ENCODE measurements around the gene RILPL1.

DNA sequence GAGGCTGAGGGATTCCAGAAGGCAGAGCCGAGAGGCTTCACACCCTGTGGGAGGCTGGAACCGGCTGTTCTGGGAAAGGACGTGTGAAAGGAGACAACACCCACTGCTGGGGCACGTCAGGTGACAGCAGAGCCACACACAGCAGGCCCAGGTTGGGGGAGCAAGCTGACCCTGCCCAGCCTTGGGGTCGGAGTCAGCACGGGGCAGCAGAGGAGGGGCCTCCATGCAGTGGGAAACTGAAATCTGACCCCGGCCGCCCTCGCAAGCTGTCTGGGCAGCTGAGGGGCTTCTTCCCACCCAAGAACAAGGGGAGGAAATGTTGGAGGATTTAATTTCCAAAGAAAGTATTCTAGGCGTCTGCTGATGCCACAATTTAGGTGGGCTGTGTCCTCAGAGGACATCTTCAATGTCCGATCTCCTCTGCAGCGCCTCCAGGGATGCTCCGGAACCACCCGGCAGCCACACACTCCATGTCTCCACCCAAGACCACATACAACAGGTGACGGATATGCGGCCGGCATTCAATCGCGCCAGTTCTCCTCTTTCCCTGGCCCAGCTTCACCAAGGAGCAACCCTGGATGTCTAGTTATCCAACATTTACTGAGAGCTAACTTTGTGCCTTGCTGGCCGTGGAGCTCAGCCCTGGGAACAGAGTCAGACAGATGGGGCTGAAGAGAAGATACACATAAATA lies 44.8 kb downstream of the RILPL1 start:
- TF ChIP-seq, protein P1, sequence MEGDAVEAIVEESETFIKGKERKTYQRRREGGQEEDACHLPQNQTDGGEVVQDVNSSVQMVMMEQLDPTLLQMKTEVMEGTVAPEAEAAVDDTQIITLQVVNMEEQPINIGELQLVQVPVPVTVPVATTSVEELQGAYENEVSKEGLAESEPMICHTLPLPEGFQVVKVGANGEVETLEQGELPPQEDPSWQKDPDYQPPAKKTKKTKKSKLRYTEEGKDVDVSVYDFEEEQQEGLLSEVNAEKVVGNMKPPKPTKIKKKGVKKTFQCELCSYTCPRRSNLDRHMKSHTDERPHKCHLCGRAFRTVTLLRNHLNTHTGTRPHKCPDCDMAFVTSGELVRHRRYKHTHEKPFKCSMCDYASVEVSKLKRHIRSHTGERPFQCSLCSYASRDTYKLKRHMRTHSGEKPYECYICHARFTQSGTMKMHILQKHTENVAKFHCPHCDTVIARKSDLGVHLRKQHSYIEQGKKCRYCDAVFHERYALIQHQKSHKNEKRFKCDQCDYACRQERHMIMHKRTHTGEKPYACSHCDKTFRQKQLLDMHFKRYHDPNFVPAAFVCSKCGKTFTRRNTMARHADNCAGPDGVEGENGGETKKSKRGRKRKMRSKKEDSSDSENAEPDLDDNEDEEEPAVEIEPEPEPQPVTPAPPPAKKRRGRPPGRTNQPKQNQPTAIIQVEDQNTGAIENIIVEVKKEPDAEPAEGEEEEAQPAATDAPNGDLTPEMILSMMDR (IDR thresholded peaks at IDR 0.05; ENCODE audit: low read depth, low read length), result no peak
- TF ChIP-seq POLR2A (IDR thresholded peaks at IDR 0.05; ENCODE audit: extremely low read depth, insufficient read length) (no peak), MYC (IDR thresholded peaks at IDR 0.05; ENCODE audit: low read depth, low read length) (no peak)
- TF ChIP-seq, protein P2, sequence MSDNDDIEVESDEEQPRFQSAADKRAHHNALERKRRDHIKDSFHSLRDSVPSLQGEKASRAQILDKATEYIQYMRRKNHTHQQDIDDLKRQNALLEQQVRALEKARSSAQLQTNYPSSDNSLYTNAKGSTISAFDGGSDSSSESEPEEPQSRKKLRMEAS (IDR thresholded peaks at IDR 0.05; ENCODE audit: low read depth, low read length), result no peak
